MCF 10A (cell line): ENCODE measurements around the gene NAT14. TPM values are rescaled to one million over a fixed set of nuclear protein-coding genes. Genes with fewer than 3 reads are reported as not detected.
A peak's percentile ranks its signal among the peaks of the same experiment; 100 is the strongest.

Source experiments
- BruUV-seq: library from RNA; stranded (reverse); fragments of 400-500 nt; replicated peaks from 2 replicates; lab custom pipeline; 2021; lab: Mats Ljungman, UMichigan
- CTCF ChIA-PET: fragments of 300-600 bp; sonication (Branson Sonifier 250); formaldehyde crosslinking; extraction: SDS; loops from one replicate; lab custom pipeline; 2021; ENCODE audit warnings: antibody characterized with exemption, inconsistent platforms; lab: Yijun Ruan, JAX
- POLR2A ChIA-PET: fragments of 300-600, 350-650 bp; sonication (Branson Sonifier 250); formaldehyde crosslinking; extraction: SDS; loops from one replicate; lab custom pipeline; 2020; ENCODE audit warnings: antibody characterized with exemption, inconsistent platforms; lab: Yijun Ruan, JAX
- DNase-seq: peaks from one replicate; pipeline ENCODE4 v3.0.0-alpha.2; 2018; ENCODE audit not compliant: unreplicated experiment
- H3K27ac Mint-ChIP-seq: one replicate; pipeline ENCODE4 v1.8.0; 2022; ENCODE audit warnings: mild to moderate bottlenecking, low read depth, mixed read lengths; ENCODE audit not compliant: unreplicated experiment
- H3K27me3 Mint-ChIP-seq: one replicate; pipeline ENCODE4 v1.8.0; 2022; ENCODE audit warnings: mixed read lengths; ENCODE audit not compliant: insufficient read depth, unreplicated experiment
- H3K36me3 Mint-ChIP-seq: one replicate; pipeline ENCODE4 v1.8.0; 2022; ENCODE audit warnings: mild to moderate bottlenecking, moderate library complexity, mixed read lengths; ENCODE audit not compliant: insufficient read depth, unreplicated experiment
- H3K4me1 Mint-ChIP-seq: one replicate; pipeline ENCODE4 v1.8.0; 2022; ENCODE audit warnings: mixed read lengths; ENCODE audit not compliant: insufficient read depth, unreplicated experiment
- H3K4me3 Mint-ChIP-seq: one replicate; pipeline ENCODE4 v1.8.0; 2022; ENCODE audit warnings: mild to moderate bottlenecking, moderate library complexity, mixed read lengths; ENCODE audit not compliant: unreplicated experiment
- H3K9me3 Mint-ChIP-seq: one replicate; pipeline ENCODE4 v1.8.0; 2022; ENCODE audit warnings: mixed read lengths; ENCODE audit not compliant: unreplicated experiment
- CTCF ChIP-seq: fragments of 200-600 bp; IDR thresholded peaks from one replicate; pipeline ENCODE4 v1.8.0; 2022; ENCODE audit warnings: antibody characterized with exemption, mild to moderate bottlenecking; ENCODE audit not compliant: unreplicated experiment
- intact Hi-C: fragments of 100-400 bp; cut with micrococcal nuclease; formaldehyde crosslinking; loops from 2 replicates; pipeline ENCODE4 v1.14.1; 2022
- total RNA-seq: library from RNA; stranded (reverse); gene quantifications from 2 replicates; pipeline ENCODE4 v1.2.3, GENCODE V29; 2022

NAT14 gene
- total RNA-seq, 1 experiment from 2014 or later = 22.8 TPM

- H3K36me3 Mint-ChIP-seq = peaks cover 8% of the 10 kb centered on the region
- ChIA-PET POLR2A (interaction anchor here (1.1 to 2.6 kb wide), 3 partner anchors 8 to 136 kb away, joined by 4 to 35 read pairs (median 4); partner anchors contain the start of gene ZNF628), CTCF (interaction anchor here (0.7 to 1.6 kb wide), 4 partner anchors 12 to 947 kb away, joined by 3 to 12 read pairs (median 4); no protein-coding TSS in a partner anchor)
- H3K27ac Mint-ChIP-seq = no peak overlapping the region
- H3K27me3 Mint-ChIP-seq = no peaks in the 10 kb centered on the region
- TF ChIP-seq CTCF = no peak
- H3K4me3 Mint-ChIP-seq = peak overlapping the region; percentile 97
- H3K9me3 Mint-ChIP-seq = no peaks in the 10 kb centered on the region
- intact Hi-C loops = no loop called here
- no TSS peak for BruUV-seq
- H3K4me1 Mint-ChIP-seq = peaks cover 17% of the 10 kb centered on the region
- DNase-seq = no peak
These were observed 22.3 kb upstream of the NAT14 start for GRCh38 chr19:55462722-55463121.

GRCh38 chr19:55463583-55464031 lies 21.4 kb upstream of the NAT14 start:
- intact Hi-C loops = no loop called here
- no peaks in the 10 kb centered on the region for H3K9me3 Mint-ChIP-seq
- no peaks in the 10 kb centered on the region for H3K27me3 Mint-ChIP-seq
- CTCF ChIA-PET = interaction anchor here (1.4 to 1.6 kb wide), 2 partner anchors 11 to 41 kb away, joined by 4 to 12 read pairs; no protein-coding TSS in a partner anchor
- H3K4me3 Mint-ChIP-seq = no peak overlapping the region
- peaks cover 8% of the 10 kb centered on the region for H3K36me3 Mint-ChIP-seq
- peaks cover 17% of the 10 kb centered on the region for H3K4me1 Mint-ChIP-seq
- no peak for DNase-seq
- POLR2A ChIA-PET = interaction anchor here (1.1 to 2.6 kb wide), 2 partner anchors 12 to 135 kb away, joined by 4 to 35 read pairs; partner anchors contain the start of gene ZNF628
- no peak overlapping the region for H3K27ac Mint-ChIP-seq
- BruUV-seq = no TSS peak
- TF ChIP-seq CTCF = no peak

- Mint-ChIP-seq H3K27me3 (no peaks in the 10 kb centered on the region), H3K4me3 (no peak overlapping the region), H3K4me1 (peaks cover 17% of the 10 kb centered on the region), H3K27ac (no peak overlapping the region), H3K36me3 (peaks cover 8% of the 10 kb centered on the region), H3K9me3 (no peaks in the 10 kb centered on the region)
- no peak for TF ChIP-seq CTCF
- POLR2A ChIA-PET = no interaction called here
- DNase-seq = no peak
- intact Hi-C loops = no loop called here
- no TSS peak for BruUV-seq
- CTCF ChIA-PET = interaction anchor here (1.6 kb wide), 1 partner anchor 40 kb away, joined by 12 read pairs; no protein-coding TSS in a partner anchor
These were observed 20.8 kb upstream of the NAT14 start for GRCh38 chr19:55464039-55464661.

DNA sequence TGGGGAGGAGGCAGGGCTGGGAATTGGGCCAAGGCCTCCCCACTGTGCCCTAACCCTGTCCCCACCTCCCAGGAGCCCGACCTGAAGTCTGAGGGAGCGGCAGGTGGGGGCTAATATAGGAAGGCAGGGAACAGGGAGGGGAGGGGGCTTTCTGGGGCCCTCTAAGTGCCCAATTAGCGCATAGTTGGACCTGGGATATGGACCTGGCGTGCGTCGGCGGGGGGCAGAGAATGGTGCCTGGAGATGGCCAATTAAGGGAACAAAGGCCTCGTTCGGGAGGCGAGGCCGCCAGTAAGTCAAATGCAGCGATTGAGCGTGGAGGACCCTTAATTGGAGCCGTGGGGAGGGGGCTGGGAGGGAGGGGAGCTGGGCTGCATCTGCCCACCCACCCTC lies 20.3 kb upstream of the NAT14 start, which contains the start of gene C19orf85:
C19orf85 (minus strand) TSS at position 90 of the 393 bp plus-strand sequence. CDS start 197 bp downstream, outside the sequence.
- no TSS peak for BruUV-seq
- Mint-ChIP-seq H3K27me3 (no peaks in the 10 kb centered on the region), H3K4me3 (no peak within 1 kb of the TSS), H3K9me3 (no peaks in the 10 kb centered on the region), H3K4me1 (peaks cover 17% of the 10 kb centered on the region), H3K36me3 (peaks cover 8% of the 10 kb centered on the region), H3K27ac (no peak within 1 kb of the TSS)
- no peak for TF ChIP-seq CTCF
- ChIA-PET CTCF (no interaction called here), POLR2A (no interaction called here)
- no peak for DNase-seq
- intact Hi-C loops = no loop called here
